Measurements from ENCODE around the gene SMARCD2.
"Not testable (repeated sequence)": the region's sequence is repeated elsewhere in the genome, so short reads cannot be mapped to it uniquely, and the experiment has no call there.

Gene SMARCD2

DNA sequence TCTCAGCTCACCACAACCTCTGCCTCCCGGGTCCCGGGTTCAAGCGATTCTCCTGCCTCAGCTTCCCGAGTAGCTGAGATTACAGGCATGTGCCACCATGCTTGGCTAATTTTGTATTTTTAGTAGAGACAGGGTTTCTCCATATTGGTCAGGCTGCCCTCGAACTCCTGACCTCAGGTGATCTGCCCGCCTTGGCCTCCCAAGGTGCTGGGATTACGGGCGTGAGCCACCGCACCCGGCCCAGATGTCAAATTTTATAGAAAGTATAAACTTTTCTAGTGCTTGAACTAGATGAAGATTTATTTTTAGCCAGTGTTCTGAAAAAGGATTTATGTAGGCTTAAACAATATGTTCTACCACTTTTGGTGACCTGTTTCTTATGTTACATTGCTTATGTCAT lies 46.1 kb downstream of the SMARCD2 start:
- DNase-seq, result not testable (repeated sequence)

DNA sequence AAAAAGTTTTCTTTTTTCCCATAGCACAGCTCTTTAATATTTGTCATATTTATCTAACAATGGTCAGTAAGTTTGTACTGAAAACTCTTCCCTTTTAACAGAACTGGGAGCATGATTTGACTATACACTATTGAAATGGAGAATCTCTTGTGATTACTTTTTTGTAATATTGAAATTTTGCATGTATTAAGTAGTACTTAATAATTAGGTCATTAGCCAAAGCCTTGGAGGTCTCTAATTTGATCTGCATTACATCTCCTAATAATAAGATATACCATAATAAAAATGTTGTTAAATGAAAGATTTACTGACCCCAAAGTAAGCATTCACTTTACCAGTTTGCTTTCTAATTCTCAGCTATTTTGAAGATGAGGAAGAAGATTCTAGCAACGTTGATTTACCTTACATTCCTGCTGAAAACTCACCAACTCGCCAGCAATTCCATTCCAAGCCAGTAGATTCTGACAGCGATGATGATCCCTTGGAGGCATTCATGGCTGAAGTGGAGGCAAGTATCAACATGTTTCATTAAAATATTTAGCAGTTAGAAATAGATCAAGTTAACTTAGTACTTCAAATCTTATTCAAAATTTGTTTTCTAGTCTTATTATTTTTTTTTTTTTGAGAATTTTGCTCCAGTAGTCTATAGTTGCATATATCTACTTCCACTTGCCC lies 50.3 kb downstream of the SMARCD2 start:
- DNase-seq, result no peak

DNA sequence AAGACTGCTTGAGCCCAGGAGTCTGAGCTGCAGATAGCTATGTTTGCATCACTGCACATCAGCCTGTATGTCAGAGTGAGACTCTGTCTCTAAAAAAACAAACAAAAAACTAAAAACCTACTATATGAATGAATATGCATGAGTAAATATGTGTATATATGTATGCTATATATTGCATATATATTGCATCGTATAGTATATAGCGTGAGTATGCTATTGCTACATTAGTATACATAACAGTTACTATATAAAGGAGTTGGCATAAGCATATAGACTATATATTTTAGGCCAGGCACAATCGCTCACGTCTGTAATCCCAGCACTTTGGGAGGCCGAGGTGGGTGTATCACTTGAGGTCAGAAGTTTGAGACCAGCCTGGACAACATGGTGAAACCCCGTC lies 52.4 kb downstream of the SMARCD2 start:
- no peak for DNase-seq

DNA sequence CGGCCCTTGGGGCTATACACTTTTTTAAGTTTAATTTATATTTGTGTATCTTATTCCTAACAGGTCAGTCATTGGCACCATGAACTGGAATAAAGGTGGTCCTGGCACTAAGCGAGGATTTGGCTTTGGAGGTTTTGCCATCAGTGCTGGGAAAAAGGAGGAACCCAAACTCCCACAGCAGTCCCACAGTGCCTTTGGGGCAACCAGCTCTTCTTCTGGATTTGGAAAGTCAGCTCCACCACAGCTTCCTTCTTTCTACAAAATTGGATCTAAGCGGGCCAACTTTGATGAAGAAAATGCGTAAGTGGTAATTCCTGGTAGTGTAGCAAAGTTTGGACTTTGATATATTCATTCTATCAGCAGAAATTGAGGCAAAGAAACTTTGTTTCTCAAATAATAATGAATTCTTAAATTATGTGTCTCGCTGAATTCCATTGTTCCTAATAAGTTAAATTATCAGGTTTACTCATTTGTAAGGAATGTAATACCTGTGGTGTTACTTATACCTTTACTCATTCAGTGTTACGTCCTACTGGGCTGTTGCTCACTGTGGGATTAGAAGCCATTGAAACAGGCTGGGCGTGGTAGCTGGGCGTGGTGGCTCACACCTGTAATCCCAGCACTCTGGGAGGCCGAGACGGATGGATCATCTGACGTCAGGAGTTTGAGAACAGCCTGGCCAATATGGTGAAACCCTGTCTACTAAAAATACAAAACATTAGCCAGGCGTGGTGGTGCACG lies 55.3 kb downstream of the SMARCD2 start:
- no peak for DNase-seq

GRCh38 chr17:63786117-63786516 lies 56.4 kb downstream of the SMARCD2 start:
- no peak for DNase-seq

DNA sequence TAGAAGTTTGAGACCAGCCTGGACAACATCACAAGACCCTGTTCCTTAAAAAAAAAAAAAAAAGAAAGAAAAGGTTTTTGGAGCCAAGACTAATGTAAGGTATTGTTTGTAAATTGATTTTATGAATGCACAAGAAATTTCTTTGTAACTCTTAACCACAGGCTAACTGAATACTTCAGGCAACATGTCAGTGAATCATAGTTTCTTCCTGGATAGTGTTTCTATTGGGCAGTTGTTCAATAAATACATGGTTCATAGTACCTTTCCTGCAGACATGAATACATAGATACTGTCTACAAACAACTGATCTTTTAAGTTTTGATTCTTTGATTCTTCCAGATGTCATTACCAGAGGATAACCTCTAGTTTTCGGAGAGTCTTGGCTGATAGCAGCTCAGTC lies 56.9 kb downstream of the SMARCD2 start:
- no peak for DNase-seq

GRCh38 chr17:63783522-63783921 lies 59.0 kb downstream of the SMARCD2 start:
- DNase-seq, result no peak

Data from NCI-H2029 (cell line).